Measurements from ENCODE around the gene RRP1. TPM values are rescaled to one million over a fixed set of nuclear protein-coding genes. Genes with fewer than 3 reads are reported as not detected.

Gene RRP1
- total RNA-seq, 1 experiment from 2014 or later = 53.9 TPM

DNA sequence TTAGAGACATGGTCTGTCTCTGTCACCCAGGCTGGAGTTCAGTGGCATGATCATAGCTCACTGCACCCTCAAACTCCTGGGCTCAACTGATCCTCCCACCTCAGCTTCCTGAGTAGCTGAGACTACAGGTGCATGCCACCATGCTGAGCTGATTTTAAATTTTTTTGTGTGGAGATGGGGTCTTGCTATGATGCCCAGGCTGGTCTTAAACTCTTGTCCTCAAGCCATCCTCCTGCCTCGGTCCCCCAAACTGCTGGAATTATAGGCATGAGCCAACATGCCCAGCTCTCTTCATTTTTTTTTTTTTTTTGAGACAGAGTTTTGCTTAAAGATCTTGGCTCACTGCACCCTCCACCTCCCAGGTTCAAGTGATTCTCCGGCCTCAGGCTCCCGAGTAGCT, 50.9 kb downstream of the RRP1 start:
- no peaks in the 10 kb centered on the region for H4K20me1 ChIP-seq (ENCODE audit: insufficient read depth)
- H3K9ac ChIP-seq (ENCODE audit: low read length) = no peak overlapping the region
- CTCF ChIA-PET = no interaction called here
- H3K4me2 ChIP-seq (ENCODE audit: low read length) = no peak overlapping the region
- POLR2A ChIA-PET = no interaction called here
- intact Hi-C loops (cut with micrococcal nuclease) = no loop called here
- no peak overlapping the region for H3K4me3 ChIP-seq (replicated peaks in 1 of 2; ENCODE audit: low read depth in 1 of 2, low read length in 2 of 2)
- no peaks in the 10 kb centered on the region for H3K36me3 ChIP-seq (ENCODE audit: control insufficient read depth in 1 of 2, insufficient read depth in 2 of 2, low read length in 2 of 2)
- no peaks in the 10 kb centered on the region for H3K4me1 ChIP-seq (ENCODE audit: control insufficient read depth in 1 of 2, insufficient read depth in 2 of 2, low read length in 2 of 2)
- ATAC-seq = no peak
- no peaks in the 10 kb centered on the region for H3K79me2 ChIP-seq (ENCODE audit: insufficient read depth, low read length)
- no TSS peak for BruUV-seq (replicated peaks)
- H2AFZ ChIP-seq (ENCODE audit: low read depth, low read length, poor library complexity, severe bottlenecking) = no peak overlapping the region
- no peaks in the 10 kb centered on the region for H3K9me3 ChIP-seq (ENCODE audit: control insufficient read depth in 1 of 2, insufficient read depth in 1 of 2, low read depth in 1 of 2, low read length in 2 of 2)
- no peak for DNase-seq (ENCODE audit: low read depth, low spot score)
- no peak for TF ChIP-seq SP1 (IDR thresholded peaks at IDR 0.05; ENCODE audit: low read depth)
- TF ChIP-seq RAD21 (IDR thresholded peaks at IDR 0.05; ENCODE audit: low read depth) = no peak
- no peak for TF ChIP-seq SIN3A (IDR thresholded peaks at IDR 0.05; ENCODE audit: low read depth)
- TF ChIP-seq FOSL1 (IDR thresholded peaks at IDR 0.05; ENCODE audit: low read depth) = no peak
- TF ChIP-seq, protein P1, sequence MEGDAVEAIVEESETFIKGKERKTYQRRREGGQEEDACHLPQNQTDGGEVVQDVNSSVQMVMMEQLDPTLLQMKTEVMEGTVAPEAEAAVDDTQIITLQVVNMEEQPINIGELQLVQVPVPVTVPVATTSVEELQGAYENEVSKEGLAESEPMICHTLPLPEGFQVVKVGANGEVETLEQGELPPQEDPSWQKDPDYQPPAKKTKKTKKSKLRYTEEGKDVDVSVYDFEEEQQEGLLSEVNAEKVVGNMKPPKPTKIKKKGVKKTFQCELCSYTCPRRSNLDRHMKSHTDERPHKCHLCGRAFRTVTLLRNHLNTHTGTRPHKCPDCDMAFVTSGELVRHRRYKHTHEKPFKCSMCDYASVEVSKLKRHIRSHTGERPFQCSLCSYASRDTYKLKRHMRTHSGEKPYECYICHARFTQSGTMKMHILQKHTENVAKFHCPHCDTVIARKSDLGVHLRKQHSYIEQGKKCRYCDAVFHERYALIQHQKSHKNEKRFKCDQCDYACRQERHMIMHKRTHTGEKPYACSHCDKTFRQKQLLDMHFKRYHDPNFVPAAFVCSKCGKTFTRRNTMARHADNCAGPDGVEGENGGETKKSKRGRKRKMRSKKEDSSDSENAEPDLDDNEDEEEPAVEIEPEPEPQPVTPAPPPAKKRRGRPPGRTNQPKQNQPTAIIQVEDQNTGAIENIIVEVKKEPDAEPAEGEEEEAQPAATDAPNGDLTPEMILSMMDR (IDR thresholded peaks at IDR 0.05 in 2 of 3, conservative IDR thresholded peaks at IDR 0.05 in 1 of 3; ENCODE audit: borderline replicate concordance in 1 of 3, insufficient read depth in 1 of 3, low read depth in 2 of 3, low read length in 2 of 3) = no peak
- TF ChIP-seq, protein P2, sequence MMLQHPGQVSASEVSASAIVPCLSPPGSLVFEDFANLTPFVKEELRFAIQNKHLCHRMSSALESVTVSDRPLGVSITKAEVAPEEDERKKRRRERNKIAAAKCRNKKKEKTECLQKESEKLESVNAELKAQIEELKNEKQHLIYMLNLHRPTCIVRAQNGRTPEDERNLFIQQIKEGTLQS (IDR thresholded peaks at IDR 0.05) = no peak
- TF ChIP-seq ZNF274 (IDR thresholded peaks at IDR 0.05; ENCODE audit: low read depth, low read length) = no peak
- TF ChIP-seq ELF1 (IDR thresholded peaks at IDR 0.05; ENCODE audit: borderline replicate concordance, low read depth) = no peak
- no peaks in the 10 kb centered on the region for H3K9me2 ChIP-seq (ENCODE audit: insufficient read depth)
- H3K27ac ChIP-seq (ENCODE audit: low read depth, low read length) = no peak overlapping the region
- RAD21 ChIA-PET (ENCODE audit: low non-redundant PET in 1 of 2, low total read pairs in 2 of 2, uncharacterized antibody in 2 of 2, unreplicated experiment in 2 of 2) = no interaction called here
- no peaks in the 10 kb centered on the region for H3K27me3 ChIP-seq (ENCODE audit: insufficient read depth, low read length)

DNA sequence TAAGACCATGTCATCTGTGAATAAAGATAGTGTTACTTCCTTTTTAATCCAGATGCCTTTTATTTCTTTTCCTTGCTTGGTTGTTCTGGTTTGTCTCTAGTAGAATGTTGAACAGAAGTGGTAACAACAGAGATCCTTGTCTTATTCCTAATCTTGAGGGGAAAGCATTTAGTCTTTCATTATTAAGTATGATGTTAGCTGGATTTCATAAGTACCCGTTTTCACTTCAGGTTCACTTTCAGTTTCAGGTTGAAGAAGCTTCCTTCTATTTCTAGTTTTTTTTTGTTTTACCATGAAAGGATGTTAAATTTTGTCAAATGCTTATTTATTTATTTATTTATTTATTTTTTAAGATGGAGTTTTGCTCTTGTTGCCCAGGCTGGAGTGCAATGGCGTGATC, 53.4 kb downstream of the RRP1 start:
- Histone ChIP-seq H3K36me3 (ENCODE audit: control insufficient read depth in 1 of 2, insufficient read depth in 2 of 2, low read length in 2 of 2) (no peaks in the 10 kb centered on the region), H3K4me1 (ENCODE audit: control insufficient read depth in 1 of 2, insufficient read depth in 2 of 2, low read length in 2 of 2) (no peaks in the 10 kb centered on the region), H3K79me2 (ENCODE audit: insufficient read depth, low read length) (no peaks in the 10 kb centered on the region), H3K4me3 (replicated peaks in 1 of 2; ENCODE audit: low read depth in 1 of 2, low read length in 2 of 2) (no peak overlapping the region), H3K9me2 (ENCODE audit: insufficient read depth) (no peaks in the 10 kb centered on the region), H3K9me3 (ENCODE audit: control insufficient read depth in 1 of 2, insufficient read depth in 1 of 2, low read depth in 1 of 2, low read length in 2 of 2) (no peaks in the 10 kb centered on the region), H3K27me3 (ENCODE audit: insufficient read depth, low read length) (no peaks in the 10 kb centered on the region), H3K9ac (ENCODE audit: low read length) (no peak overlapping the region), H4K20me1 (ENCODE audit: insufficient read depth) (no peaks in the 10 kb centered on the region), H3K27ac (ENCODE audit: low read depth, low read length) (no peak overlapping the region), H2AFZ (ENCODE audit: low read depth, low read length, poor library complexity, severe bottlenecking) (no peak overlapping the region), H3K4me2 (ENCODE audit: low read length) (no peak overlapping the region)
- intact Hi-C loops (cut with micrococcal nuclease) = no loop called here
- CTCF ChIA-PET = no interaction called here
- BruUV-seq (replicated peaks) = no TSS peak
- ATAC-seq = no peak
- RAD21 ChIA-PET (ENCODE audit: low non-redundant PET in 1 of 2, low total read pairs in 2 of 2, uncharacterized antibody in 2 of 2, unreplicated experiment in 2 of 2) = no interaction called here
- no peak for DNase-seq (ENCODE audit: low read depth, low spot score)
- POLR2A ChIA-PET = no interaction called here
- TF ChIP-seq SIN3A (IDR thresholded peaks at IDR 0.05; ENCODE audit: low read depth) (no peak), ZFX (IDR thresholded peaks at IDR 0.05) (no peak), RAD21 (IDR thresholded peaks at IDR 0.05; ENCODE audit: low read depth) (no peak), CEBPB (IDR thresholded peaks at IDR 0.05; ENCODE audit: low read depth) (no peak), EGR1 (IDR thresholded peaks at IDR 0.05; ENCODE audit: low read depth) (no peak), CBX3 (IDR thresholded peaks at IDR 0.05; ENCODE audit: low read depth) (no peak), ZNF274 (IDR thresholded peaks at IDR 0.05; ENCODE audit: low read depth, low read length) (no peak), POLR2A (IDR thresholded peaks at IDR 0.05; ENCODE audit: borderline replicate concordance, extremely low read depth, insufficient read depth, insufficient read length) (no peak), YY1 (IDR thresholded peaks at IDR 0.05; ENCODE audit: extremely low read depth, insufficient replicate concordance, low read depth, low read length) (no peak), SP1 (IDR thresholded peaks at IDR 0.05; ENCODE audit: low read depth) (no peak), EZH2 (IDR thresholded peaks at IDR 0.05) (no peak)
- TF ChIP-seq, protein P1 (IDR thresholded peaks at IDR 0.05 in 2 of 3, conservative IDR thresholded peaks at IDR 0.05 in 1 of 3; ENCODE audit: borderline replicate concordance in 1 of 3, insufficient read depth in 1 of 3, low read depth in 2 of 3, low read length in 2 of 3) = no peak
- TF ChIP-seq, protein P3, sequence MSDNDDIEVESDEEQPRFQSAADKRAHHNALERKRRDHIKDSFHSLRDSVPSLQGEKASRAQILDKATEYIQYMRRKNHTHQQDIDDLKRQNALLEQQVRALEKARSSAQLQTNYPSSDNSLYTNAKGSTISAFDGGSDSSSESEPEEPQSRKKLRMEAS (IDR thresholded peaks at IDR 0.05) = no peak
- TF ChIP-seq, protein P2 (IDR thresholded peaks at IDR 0.05) = no peak
